Rectal smooth muscle tissue (tissue), 1 donor: ENCODE data around the gene TMC5.
"Not testable (repeated sequence)": the region's sequence is repeated elsewhere in the genome, so short reads cannot be mapped to it uniquely, and the experiment has no call there.

ENCODE experiments used
- H3K27ac ChIP-seq: one replicate; pipeline ENCODE4 v1.7.0; 2013; ENCODE audit warnings: low read depth, low read length, inconsistent platforms
- H3K27me3 ChIP-seq: one replicate; pipeline ENCODE4 v1.7.0; 2013; ENCODE audit warnings: low read length; ENCODE audit not compliant: control insufficient read depth, insufficient read depth
- H3K36me3 ChIP-seq: one replicate; pipeline ENCODE4 v1.7.0; 2013; ENCODE audit warnings: low read length; ENCODE audit not compliant: control insufficient read depth, insufficient read depth
- H3K4me1 ChIP-seq: one replicate; pipeline ENCODE4 v1.7.0; 2013; ENCODE audit warnings: low read length; ENCODE audit not compliant: control insufficient read depth, insufficient read depth
- H3K4me3 ChIP-seq: one replicate; pipeline ENCODE4 v1.7.0; 2013; ENCODE audit warnings: low read length
- H3K9ac ChIP-seq: one replicate; pipeline ENCODE4 v1.7.0; 2013; ENCODE audit warnings: low read length

The TMC5 gene, protein sequence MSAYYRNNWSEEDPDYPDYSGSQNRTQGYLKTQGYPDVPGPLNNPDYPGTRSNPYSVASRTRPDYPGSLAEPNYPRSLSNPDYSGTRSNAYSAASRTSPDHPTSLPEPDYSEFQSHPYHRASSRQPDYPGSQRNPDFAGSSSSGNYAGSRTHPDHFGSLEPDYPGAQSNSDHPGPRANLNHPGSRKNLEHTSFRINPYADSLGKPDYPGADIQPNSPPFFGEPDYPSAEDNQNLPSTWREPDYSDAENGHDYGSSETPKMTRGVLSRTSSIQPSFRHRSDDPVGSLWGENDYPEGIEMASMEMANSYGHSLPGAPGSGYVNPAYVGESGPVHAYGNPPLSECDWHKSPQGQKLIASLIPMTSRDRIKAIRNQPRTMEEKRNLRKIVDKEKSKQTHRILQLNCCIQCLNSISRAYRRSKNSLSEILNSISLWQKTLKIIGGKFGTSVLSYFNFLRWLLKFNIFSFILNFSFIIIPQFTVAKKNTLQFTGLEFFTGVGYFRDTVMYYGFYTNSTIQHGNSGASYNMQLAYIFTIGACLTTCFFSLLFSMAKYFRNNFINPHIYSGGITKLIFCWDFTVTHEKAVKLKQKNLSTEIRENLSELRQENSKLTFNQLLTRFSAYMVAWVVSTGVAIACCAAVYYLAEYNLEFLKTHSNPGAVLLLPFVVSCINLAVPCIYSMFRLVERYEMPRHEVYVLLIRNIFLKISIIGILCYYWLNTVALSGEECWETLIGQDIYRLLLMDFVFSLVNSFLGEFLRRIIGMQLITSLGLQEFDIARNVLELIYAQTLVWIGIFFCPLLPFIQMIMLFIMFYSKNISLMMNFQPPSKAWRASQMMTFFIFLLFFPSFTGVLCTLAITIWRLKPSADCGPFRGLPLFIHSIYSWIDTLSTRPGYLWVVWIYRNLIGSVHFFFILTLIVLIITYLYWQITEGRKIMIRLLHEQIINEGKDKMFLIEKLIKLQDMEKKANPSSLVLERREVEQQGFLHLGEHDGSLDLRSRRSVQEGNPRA

DNA sequence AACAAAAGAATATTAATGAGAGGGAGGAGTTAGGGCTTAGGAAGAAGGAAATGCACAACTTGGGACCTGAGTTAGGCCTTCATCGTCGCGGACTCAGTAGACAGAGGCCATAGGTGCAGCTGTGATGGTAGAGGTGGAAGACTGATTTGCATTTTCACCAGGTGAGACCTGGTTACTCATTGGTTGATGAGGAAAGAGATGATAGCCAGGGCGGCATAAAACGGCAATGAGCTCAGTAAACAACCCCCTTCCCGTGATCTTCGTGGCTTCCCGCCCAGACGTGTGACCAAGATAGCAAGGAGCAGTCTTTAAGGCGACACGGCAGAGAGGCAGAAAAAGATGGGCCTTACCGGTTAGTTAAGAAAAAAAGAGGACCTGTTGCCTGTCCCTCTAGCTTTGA, at the start of gene TMC5:
Gene TMC5, plus strand, starts transcription at position 244 of the 400 bp plus-strand sequence. CDS start 22,156 bp downstream, outside the sequence.
- H3K4me1 ChIP-seq = no peaks in the 10 kb centered on the region
- no peaks in the 10 kb centered on the region for H3K27me3 ChIP-seq
- no peak within 1 kb of the TSS for H3K9ac ChIP-seq
- no peaks in the 10 kb centered on the region for H3K36me3 ChIP-seq
- no peak within 1 kb of the TSS for H3K27ac ChIP-seq
- peak within 1 kb of the TSS; percentile 38 for H3K4me3 ChIP-seq

DNA sequence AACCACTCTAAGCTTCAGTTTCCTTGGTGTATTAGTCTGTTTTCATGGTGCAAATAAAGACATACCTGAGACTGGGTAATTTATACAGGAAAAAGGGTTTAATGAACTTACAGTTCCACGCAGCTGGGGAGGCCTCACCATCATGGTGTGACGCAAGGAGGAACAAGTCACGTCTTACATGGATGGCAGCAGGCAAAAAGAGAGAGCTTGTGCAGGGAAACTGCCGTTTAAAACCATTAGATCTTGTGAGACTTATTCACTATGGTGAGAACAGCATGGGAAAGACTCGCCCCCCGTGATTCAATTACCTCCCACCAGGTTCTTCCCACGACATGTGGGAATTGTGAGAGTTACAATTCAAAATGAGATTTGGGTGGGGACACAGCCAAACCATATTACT, 45.1 kb upstream of the TMC5 start:
- not testable (repeated sequence) for H3K36me3 ChIP-seq, H3K4me1 ChIP-seq, H3K27ac ChIP-seq, H3K4me3 ChIP-seq, H3K9ac ChIP-seq, H3K27me3 ChIP-seq

- Histone ChIP-seq H3K27me3 (no peaks in the 10 kb centered on the region), H3K27ac (no peak overlapping the region), H3K4me3 (no peak overlapping the region), H3K4me1 (no peaks in the 10 kb centered on the region), H3K9ac (no peak overlapping the region), H3K36me3 (no peaks in the 10 kb centered on the region)
These were observed 43.3 kb upstream of the TMC5 start for GRCh38 chr16:19374402-19374801.

- H3K4me1 ChIP-seq = no peaks in the 10 kb centered on the region
- no peak overlapping the region for H3K27ac ChIP-seq
- no peaks in the 10 kb centered on the region for H3K36me3 ChIP-seq
- H3K9ac ChIP-seq = no peak overlapping the region
- no peak overlapping the region for H3K4me3 ChIP-seq
- no peaks in the 10 kb centered on the region for H3K27me3 ChIP-seq
These were observed 42.0 kb upstream of the TMC5 start for GRCh38 chr16:19375561-19376158.

DNA sequence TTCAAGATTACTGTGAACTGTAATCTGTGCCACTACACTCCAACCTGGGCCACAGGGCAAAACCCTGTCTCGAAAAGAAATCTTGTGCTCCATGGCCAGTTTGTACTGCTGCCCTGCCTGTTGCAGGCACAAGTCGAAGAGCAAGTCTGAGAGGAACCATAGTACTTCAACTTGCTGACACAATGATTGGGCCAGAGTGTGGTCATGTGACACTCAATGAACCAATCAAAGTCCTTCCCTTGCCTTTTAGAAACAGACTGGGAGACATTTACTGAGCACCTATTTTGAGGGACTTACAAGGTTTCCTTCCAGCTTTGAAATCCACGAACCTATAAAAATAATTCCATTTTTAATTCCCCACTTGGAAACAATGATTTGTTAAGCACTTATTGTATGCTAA, 39.8 kb upstream of the TMC5 start:
- no peaks in the 10 kb centered on the region for H3K27me3 ChIP-seq
- H3K27ac ChIP-seq = no peak overlapping the region

DNA sequence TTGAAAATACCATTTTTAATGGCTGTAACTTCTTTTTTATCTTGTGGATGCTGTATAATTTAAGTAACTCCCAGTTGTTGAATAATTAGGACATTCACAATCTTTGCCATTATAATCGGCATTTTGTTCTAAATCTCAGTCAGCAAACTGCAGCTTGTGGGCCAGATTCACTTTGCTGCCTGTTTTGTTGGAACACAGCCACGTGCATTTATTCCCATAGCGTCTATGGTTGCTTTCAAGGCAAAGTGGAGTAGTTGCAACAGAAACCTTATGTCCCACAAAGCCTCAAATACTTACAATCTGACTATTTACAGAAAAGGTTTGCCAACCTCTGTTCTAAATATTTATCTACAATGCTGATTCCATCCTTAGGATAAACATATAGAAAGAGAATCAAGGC, 39.2 kb upstream of the TMC5 start:
- no peak overlapping the region for H3K4me3 ChIP-seq
- no peaks in the 10 kb centered on the region for H3K27me3 ChIP-seq
- H3K27ac ChIP-seq = no peak overlapping the region
- no peaks in the 10 kb centered on the region for H3K36me3 ChIP-seq
- no peak overlapping the region for H3K9ac ChIP-seq
- H3K4me1 ChIP-seq = no peaks in the 10 kb centered on the region

More for the DNA sequence above, 39.8 kb upstream of the TMC5 start:
- Histone ChIP-seq H3K9ac (no peak overlapping the region), H3K4me3 (no peak overlapping the region), H3K4me1 (no peaks in the 10 kb centered on the region), H3K36me3 (no peaks in the 10 kb centered on the region)

- H3K4me3 ChIP-seq = no peak overlapping the region
- no peaks in the 10 kb centered on the region for H3K27me3 ChIP-seq
- H3K27ac ChIP-seq = no peak overlapping the region
- H3K4me1 ChIP-seq = no peaks in the 10 kb centered on the region
- H3K36me3 ChIP-seq = no peaks in the 10 kb centered on the region
- no peak overlapping the region for H3K9ac ChIP-seq
These were observed 37.8 kb upstream of the TMC5 start for GRCh38 chr16:19379838-19380237.

DNA sequence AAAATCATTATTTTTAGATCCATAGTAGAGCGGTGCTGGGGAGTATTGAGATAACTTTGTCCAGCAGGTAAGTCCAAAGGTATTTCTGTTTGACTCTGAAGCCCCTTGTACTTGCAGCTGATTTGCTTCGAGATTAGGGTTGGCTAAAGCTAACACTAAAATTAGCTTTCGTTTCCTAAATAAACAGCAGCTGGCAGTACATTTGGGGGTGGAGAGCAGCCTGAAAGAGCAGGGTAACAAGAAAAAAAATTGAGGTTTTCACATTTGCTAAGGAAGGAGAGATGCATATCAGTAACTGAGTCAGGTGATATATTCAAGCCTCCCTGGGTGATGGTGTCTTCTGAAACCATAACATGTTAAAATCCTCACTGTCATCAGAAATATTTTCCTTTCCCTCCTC, 37.4 kb upstream of the TMC5 start:
- H3K27ac ChIP-seq = no peak overlapping the region
- no peaks in the 10 kb centered on the region for H3K27me3 ChIP-seq
- H3K9ac ChIP-seq = no peak overlapping the region
- no peaks in the 10 kb centered on the region for H3K36me3 ChIP-seq
- no peaks in the 10 kb centered on the region for H3K4me1 ChIP-seq
- no peak overlapping the region for H3K4me3 ChIP-seq

GRCh38 chr16:19382084-19382801, 35.4 kb upstream of the TMC5 start:
- no peaks in the 10 kb centered on the region for H3K36me3 ChIP-seq
- H3K27ac ChIP-seq = no peak overlapping the region
- H3K4me1 ChIP-seq = no peaks in the 10 kb centered on the region
- H3K4me3 ChIP-seq = no peak overlapping the region
- H3K27me3 ChIP-seq = no peaks in the 10 kb centered on the region
- no peak overlapping the region for H3K9ac ChIP-seq

DNA sequence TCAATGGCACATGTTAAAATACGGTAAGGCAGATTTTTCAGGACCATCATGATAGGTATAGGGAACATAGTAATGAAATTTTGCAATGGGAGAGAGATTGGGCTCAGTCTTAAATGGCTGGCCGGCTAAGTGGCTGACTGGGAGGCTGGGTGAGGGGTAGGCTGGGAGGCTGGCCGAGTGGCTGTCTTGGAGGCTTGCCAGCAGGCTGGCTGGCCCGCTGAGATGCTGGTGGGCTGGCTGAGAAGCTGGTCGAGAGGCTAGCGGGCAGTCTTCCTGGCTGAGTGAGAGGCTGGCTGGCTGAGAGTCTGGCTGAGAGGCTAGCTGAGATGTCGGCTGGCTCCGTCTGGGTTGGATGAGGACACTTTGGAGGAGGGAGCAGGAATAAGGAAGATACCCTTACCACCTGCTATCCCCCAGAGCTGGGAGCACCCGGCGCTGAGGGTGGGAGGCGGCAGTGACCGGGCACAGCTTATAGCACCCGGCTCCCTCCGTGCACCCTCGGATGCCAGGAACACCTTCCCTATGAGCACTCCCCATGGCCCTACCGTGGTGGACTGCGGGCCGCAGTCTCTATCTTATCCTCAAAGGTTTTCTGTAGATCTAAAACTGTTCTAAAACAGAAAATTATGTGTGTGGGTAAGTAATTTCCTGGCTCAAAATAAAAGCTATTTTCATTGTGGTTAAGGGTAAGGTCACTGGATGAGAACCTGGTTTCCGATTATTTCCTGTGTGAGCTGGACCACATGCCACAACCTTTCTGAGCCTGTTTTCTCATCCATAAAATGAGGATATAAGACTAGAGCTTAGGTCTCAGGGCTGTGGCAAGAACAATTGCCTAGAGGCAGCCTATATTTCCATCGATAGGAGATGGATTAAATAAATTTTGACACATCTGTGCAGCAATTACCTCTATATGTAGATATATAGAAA, 34.5 kb upstream of the TMC5 start:
- Histone ChIP-seq H3K36me3 (no peaks in the 10 kb centered on the region), H3K4me1 (no peaks in the 10 kb centered on the region), H3K4me3 (no peak overlapping the region), H3K27me3 (no peaks in the 10 kb centered on the region), H3K9ac (no peak overlapping the region), H3K27ac (no peak overlapping the region)

DNA sequence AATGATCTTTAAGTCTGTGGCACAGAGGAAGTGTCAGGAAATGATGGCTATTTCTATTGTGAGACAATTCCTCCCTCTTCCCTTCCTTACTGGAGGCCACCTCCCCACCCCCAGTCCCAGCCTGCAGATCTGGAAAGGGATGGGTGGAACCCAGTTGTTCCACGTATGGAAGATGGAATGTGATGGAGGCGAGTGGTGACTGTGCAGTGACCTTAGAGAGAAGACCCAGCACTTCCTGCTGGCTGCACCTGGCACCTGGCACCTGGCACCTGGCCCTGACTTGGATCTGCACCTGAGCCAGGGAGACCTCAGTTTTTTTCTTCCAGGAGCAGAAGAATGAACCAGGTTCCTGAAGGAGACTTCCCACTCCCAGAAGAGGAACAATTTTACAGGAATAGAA, 33.0 kb upstream of the TMC5 start:
- no peak overlapping the region for H3K27ac ChIP-seq
- H3K4me1 ChIP-seq = no peaks in the 10 kb centered on the region

More for the DNA sequence above, 33.0 kb upstream of the TMC5 start:
- Histone ChIP-seq H3K4me3 (no peak overlapping the region), H3K27me3 (no peaks in the 10 kb centered on the region), H3K9ac (no peak overlapping the region), H3K36me3 (no peaks in the 10 kb centered on the region)
